HepG2 (cell line): ENCODE results near the gene POLA2. TPM values are rescaled to one million over a fixed set of nuclear protein-coding genes. Genes with fewer than 3 reads are reported as not detected.

ENCODE experiments used
- ELF4 ChIP-seq: sonication (generic); formaldehyde crosslinking; IDR thresholded peaks from 2 replicates; pipeline ENCODE4 v1.5.0; 2020; ENCODE audit warnings: missing genetic modification reagents, mild to moderate bottlenecking, moderate library complexity, borderline replicate concordance
- KDM5A ChIP-seq: fragments of 200-600 bp; sonication (generic); IDR thresholded peaks from 2 replicates; pipeline ENCODE4 v1.7.0; 2018; ENCODE audit warnings: antibody characterized with exemption, mild to moderate bottlenecking, low read length, borderline replicate concordance
- MED1 ChIP-seq: sonication (generic); formaldehyde crosslinking; IDR thresholded peaks from 2 replicates; pipeline ENCODE4 v1.4.0; 2020; ENCODE audit warnings: missing genetic modification reagents
- NBN ChIP-seq: fragments of 450-650 bp; conservative IDR thresholded peaks from 2 replicates; pipeline ENCODE4 v1.6.1; 2017
- SAP130 ChIP-seq: IDR thresholded peaks from 2 replicates; pipeline ENCODE4 v1.6.1; 2016; ENCODE audit warnings: low read depth
- SOX6 ChIP-seq, 2 experiments: fragments of 450-650 bp in 1 of 2; sonication (generic) in 1 of 2; formaldehyde crosslinking in 1 of 2; IDR thresholded peaks; 2 replicates each; pipeline versions ENCODE4 v1.4.0 to v1.6.1; 2017 to 2020; ENCODE audit warnings: antibody characterized with exemption in 1 of 2, mild to moderate bottlenecking in 1 of 2, missing genetic modification reagents in 1 of 2
- ZNF264 ChIP-seq: sonication (generic); formaldehyde crosslinking; IDR thresholded peaks from 2 replicates; pipeline ENCODE4 v1.4.0; 2020; ENCODE audit warnings: missing genetic modification reagents
- ZNF556 ChIP-seq: sonication (generic); formaldehyde crosslinking; IDR thresholded peaks from 2 replicates; pipeline ENCODE4 v1.4.0; 2020; ENCODE audit warnings: mild to moderate bottlenecking, missing genetic modification reagents, borderline replicate concordance
- ZNF75D ChIP-seq: sonication (generic); formaldehyde crosslinking; IDR thresholded peaks from 2 replicates; pipeline ENCODE4 v1.8.1; 2023; ENCODE audit warnings: missing genetic modification reagents, mild to moderate bottlenecking, borderline replicate concordance
- polyA plus RNA-seq, 8 experiments: library from polyadenylated mRNA; depleted of rRNA in 3 of 8; stranded (reverse) in 7 of 8; unstranded in 1 of 8; fragments of >200 nt; fragmentation: Illumina TruSeq in 4 of 8; extraction: Trizol in 4 of 8; gene quantifications; 2 replicates each; pipeline versions ENCODE4 v1.2.1 to v1.2.3, GENCODE V29; 2011 to 2016; ENCODE audit warnings: low read depth in 4 of 8, missing spikeins in 1 of 8, mixed read lengths in 1 of 8; ENCODE audit not compliant: insufficient read depth in 1 of 8
- total RNA-seq, 5 experiments: library from RNA; depleted of rRNA; stranded (reverse); fragments of >200 nt; fragmentation: Illumina TruSeq; extraction: Trizol; gene quantifications; 2 replicates each; pipeline ENCODE4 v1.2.3, GENCODE V29; 2016; ENCODE audit warnings: low read depth in 1 of 5
- TF ChIP-seq, protein P1 (sequence below): IDR thresholded peaks from 2 replicates; pipeline ENCODE4 v1.4.0; 2020; ENCODE audit warnings: mild to moderate bottlenecking, missing genetic modification reagents
- TF ChIP-seq, protein P2 (sequence below): sonication (generic); formaldehyde crosslinking; conservative IDR thresholded peaks from 2 replicates; pipeline ENCODE4 v1.4.0; 2020; ENCODE audit warnings: mild to moderate bottlenecking, missing genetic modification reagents, moderate library complexity
- TF ChIP-seq, protein P3 (sequence below), 2 experiments: sonication (generic) in 1 of 2; formaldehyde crosslinking in 1 of 2; IDR thresholded peaks; 2 replicates each; pipeline versions ENCODE4 v1.4.0 to v1.6.1; 2016 to 2020; ENCODE audit warnings: borderline replicate concordance in 1 of 2, low read depth in 1 of 2, mild to moderate bottlenecking in 1 of 2, missing genetic modification reagents in 1 of 2
- TF ChIP-seq, protein P4 (sequence below): sonication (generic); formaldehyde crosslinking; IDR thresholded peaks from 2 replicates; pipeline ENCODE4 v1.5.0; 2020; ENCODE audit warnings: mild to moderate bottlenecking, missing genetic modification reagents

The POLA2 gene
- total and polyA plus RNA-seq, 2 of the 13 experiments (the other 11 are each of a cell fraction or from before 2014, with no cell fraction given) = 9.7 to 15.6 TPM

DNA sequence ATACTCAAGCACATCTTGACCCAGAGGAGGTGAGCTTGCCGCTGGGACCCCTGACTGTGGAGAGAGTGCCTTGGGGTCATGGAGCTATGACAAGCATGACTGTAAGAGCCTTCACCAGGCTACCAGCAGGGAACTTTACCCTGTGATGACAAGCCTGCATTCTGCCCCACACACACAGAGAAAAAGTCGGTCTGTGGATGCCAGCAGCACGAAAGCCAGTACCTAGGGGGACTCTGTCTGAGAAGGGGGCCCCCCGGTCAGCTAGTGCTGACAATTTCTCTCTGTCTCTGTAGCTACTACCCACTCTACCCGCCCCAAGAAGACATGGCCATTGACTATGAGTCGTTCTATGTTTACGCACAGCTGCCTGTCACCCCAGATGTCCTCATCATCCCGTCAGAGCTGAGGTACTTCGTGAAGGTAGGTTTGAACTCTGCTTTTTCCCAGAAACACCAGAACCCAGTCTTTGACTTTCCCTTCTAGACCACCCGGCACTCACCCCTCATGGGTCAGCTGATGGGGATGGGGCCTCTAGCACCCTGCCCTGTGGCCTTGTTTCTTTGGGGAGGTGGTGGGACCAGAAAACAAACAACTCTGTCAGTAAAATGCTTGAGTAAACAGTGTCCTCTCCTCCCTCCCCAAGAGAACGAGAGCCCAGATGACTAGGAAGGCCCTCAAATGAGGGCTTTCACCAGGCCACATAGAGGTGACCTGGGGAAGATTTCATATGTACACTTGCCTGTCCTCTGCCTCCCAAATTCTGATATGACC, 34.0 kb downstream of the POLA2 start (continued):
- peak; percentile 99 for TF ChIP-seq ZNF264 (CRISPR knock-in tag)
- TF ChIP-seq MED1 = peak; percentile 10; the same call in 1 of the 2 replicates
- TF ChIP-seq, protein P1, sequence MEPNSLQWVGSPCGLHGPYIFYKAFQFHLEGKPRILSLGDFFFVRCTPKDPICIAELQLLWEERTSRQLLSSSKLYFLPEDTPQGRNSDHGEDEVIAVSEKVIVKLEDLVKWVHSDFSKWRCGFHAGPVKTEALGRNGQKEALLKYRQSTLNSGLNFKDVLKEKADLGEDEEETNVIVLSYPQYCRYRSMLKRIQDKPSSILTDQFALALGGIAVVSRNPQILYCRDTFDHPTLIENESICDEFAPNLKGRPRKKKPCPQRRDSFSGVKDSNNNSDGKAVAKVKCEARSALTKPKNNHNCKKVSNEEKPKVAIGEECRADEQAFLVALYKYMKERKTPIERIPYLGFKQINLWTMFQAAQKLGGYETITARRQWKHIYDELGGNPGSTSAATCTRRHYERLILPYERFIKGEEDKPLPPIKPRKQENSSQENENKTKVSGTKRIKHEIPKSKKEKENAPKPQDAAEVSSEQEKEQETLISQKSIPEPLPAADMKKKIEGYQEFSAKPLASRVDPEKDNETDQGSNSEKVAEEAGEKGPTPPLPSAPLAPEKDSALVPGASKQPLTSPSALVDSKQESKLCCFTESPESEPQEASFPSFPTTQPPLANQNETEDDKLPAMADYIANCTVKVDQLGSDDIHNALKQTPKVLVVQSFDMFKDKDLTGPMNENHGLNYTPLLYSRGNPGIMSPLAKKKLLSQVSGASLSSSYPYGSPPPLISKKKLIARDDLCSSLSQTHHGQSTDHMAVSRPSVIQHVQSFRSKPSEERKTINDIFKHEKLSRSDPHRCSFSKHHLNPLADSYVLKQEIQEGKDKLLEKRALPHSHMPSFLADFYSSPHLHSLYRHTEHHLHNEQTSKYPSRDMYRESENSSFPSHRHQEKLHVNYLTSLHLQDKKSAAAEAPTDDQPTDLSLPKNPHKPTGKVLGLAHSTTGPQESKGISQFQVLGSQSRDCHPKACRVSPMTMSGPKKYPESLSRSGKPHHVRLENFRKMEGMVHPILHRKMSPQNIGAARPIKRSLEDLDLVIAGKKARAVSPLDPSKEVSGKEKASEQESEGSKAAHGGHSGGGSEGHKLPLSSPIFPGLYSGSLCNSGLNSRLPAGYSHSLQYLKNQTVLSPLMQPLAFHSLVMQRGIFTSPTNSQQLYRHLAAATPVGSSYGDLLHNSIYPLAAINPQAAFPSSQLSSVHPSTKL = peak; percentile 17; the same call in 1 of the 2 replicates
- no peak for TF ChIP-seq ELF4 (CRISPR knock-in tag)
- TF ChIP-seq, protein P2, sequence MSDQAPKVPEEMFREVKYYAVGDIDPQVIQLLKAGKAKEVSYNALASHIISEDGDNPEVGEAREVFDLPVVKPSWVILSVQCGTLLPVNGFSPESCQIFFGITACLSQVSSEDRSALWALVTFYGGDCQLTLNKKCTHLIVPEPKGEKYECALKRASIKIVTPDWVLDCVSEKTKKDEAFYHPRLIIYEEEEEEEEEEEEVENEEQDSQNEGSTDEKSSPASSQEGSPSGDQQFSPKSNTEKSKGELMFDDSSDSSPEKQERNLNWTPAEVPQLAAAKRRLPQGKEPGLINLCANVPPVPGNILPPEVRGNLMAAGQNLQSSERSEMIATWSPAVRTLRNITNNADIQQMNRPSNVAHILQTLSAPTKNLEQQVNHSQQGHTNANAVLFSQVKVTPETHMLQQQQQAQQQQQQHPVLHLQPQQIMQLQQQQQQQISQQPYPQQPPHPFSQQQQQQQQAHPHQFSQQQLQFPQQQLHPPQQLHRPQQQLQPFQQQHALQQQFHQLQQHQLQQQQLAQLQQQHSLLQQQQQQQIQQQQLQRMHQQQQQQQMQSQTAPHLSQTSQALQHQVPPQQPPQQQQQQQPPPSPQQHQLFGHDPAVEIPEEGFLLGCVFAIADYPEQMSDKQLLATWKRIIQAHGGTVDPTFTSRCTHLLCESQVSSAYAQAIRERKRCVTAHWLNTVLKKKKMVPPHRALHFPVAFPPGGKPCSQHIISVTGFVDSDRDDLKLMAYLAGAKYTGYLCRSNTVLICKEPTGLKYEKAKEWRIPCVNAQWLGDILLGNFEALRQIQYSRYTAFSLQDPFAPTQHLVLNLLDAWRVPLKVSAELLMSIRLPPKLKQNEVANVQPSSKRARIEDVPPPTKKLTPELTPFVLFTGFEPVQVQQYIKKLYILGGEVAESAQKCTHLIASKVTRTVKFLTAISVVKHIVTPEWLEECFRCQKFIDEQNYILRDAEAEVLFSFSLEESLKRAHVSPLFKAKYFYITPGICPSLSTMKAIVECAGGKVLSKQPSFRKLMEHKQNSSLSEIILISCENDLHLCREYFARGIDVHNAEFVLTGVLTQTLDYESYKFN (CRISPR knock-in tag) = peak; percentile 59
- TF ChIP-seq, protein P3, sequence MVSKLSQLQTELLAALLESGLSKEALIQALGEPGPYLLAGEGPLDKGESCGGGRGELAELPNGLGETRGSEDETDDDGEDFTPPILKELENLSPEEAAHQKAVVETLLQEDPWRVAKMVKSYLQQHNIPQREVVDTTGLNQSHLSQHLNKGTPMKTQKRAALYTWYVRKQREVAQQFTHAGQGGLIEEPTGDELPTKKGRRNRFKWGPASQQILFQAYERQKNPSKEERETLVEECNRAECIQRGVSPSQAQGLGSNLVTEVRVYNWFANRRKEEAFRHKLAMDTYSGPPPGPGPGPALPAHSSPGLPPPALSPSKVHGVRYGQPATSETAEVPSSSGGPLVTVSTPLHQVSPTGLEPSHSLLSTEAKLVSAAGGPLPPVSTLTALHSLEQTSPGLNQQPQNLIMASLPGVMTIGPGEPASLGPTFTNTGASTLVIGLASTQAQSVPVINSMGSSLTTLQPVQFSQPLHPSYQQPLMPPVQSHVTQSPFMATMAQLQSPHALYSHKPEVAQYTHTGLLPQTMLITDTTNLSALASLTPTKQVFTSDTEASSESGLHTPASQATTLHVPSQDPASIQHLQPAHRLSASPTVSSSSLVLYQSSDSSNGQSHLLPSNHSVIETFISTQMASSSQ (IDR thresholded peaks at IDR 0.05; ENCODE audit: low read depth) = no peak
- TF ChIP-seq, protein P3 (CRISPR knock-in tag; IDR thresholded peaks at IDR 0.05; ENCODE audit: borderline replicate concordance) = no peak
- peak; percentile 68 for TF ChIP-seq SAP130 (CRISPR knock-in tag)
- TF ChIP-seq ZNF556 = no peak
- no peak for TF ChIP-seq ZNF75D
- TF ChIP-seq KDM5A = no peak
- no peak for TF ChIP-seq NBN
- TF ChIP-seq SOX6 (IDR thresholded peaks at IDR 0.05) = no peak
- peak; percentile 54; the same call in 1 of the 2 replicates for TF ChIP-seq SOX6 (CRISPR knock-in tag; IDR thresholded peaks at IDR 0.05)
- TF ChIP-seq, protein P4, sequence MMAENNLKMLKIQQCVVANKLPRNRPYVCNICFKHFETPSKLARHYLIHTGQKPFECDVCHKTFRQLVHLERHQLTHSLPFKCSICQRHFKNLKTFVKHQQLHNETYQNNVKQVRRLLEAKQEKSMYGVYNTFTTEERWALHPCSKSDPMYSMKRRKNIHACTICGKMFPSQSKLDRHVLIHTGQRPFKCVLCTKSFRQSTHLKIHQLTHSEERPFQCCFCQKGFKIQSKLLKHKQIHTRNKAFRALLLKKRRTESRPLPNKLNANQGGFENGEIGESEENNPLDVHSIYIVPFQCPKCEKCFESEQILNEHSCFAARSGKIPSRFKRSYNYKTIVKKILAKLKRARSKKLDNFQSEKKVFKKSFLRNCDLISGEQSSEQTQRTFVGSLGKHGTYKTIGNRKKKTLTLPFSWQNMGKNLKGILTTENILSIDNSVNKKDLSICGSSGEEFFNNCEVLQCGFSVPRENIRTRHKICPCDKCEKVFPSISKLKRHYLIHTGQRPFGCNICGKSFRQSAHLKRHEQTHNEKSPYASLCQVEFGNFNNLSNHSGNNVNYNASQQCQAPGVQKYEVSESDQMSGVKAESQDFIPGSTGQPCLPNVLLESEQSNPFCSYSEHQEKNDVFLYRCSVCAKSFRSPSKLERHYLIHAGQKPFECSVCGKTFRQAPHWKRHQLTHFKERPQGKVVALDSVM = 0 out of 2 replicates have a peak, but pooled peaks have one; percentile 13
